Measurements from ENCODE around the gene PRUNE2.

The PRUNE2 gene

DNA sequence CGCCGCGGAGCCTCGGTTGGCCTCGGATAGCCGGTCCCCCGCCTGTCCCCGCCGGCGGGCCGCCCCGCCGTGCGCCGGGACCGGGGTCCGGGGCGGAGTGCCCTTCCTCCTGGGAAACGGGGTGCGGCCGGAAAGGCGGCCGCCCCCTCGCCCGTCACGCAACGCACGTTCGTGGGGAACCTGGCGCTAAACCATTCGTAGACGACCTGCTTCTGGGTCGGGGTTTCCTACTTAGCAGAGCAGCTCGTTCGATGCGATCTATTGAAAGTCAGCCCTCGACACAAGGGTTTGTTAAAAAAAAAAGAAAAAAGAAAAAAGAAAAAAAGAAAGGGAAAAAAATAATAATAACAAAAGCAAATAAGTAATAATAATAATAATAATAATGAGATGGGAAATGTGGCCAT, 334.2 kb downstream of the PRUNE2 start:
- no peak for DNase-seq (ENCODE audit: low read depth in 3 of 3)

DNA sequence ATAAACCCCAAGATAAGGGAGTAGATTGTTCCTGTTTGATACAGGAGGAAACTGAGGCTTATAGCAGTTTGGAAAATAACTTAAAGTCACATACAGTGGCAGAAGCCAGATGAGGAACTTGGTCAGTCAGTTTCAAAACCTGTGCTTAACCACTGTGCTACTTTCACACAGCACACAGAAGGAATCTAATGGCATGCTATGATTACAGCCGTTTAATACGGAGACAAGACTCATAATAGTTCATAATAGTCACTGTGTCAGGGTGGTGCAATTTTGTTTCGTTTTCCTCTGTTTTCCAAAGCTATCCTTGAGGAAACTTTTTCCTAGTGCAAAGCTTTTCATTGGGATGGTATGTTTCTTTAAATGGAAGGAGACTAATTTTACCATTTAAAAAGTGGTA, 334.6 kb downstream of the PRUNE2 start:
- no peak for DNase-seq (ENCODE audit: low read depth in 3 of 3)

GRCh38 chr9:76570826-76571225, 335.1 kb downstream of the PRUNE2 start:
- no peak for DNase-seq (ENCODE audit: low read depth in 3 of 3)

DNA sequence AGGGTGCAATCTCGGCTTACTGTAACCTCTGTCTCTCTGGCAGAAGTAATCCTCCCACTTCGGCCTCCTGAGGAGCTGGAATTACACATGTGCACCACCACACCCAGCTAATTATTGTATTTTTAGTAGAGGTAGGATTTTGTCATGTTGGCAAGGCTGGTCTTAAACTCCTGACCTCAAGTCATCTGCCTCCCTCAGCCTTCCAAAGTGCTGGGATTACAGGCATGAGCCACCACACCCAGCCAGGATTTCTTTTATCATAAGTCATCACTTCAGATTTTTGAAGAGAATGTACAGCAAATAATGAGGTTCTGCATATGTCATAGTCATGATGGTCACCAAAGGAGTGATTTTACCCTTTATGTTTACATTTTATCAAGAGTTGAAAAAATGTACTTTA, 338.8 kb downstream of the PRUNE2 start:
- DNase-seq (ENCODE audit: low read depth in 3 of 3), result no peak

DNA sequence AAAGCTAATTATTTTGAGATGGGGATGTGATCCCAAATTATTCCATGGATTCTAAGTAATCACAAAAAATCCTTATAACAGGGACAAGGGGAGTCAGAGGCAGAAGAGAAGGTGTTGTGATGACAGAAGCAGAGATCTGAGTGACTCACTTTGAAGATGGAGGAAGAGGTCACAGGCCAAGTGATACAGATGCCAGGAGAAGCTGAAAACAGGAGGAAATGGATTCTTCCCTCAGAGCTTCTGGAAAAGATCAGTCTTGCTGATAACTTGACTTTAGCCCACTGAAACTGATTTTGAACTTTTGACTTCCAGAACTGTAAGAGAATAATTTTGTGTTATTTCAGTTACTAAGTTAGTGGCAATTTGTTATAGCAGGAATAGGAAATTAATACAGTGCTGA, 341.6 kb downstream of the PRUNE2 start:
- DNase-seq (ENCODE audit: low read depth in 3 of 3), result no peak

- DNase-seq (ENCODE audit: low read depth in 3 of 3), result no peak
These were observed 343.4 kb downstream of the PRUNE2 start for GRCh38 chr9:76562511-76562911.

DNA sequence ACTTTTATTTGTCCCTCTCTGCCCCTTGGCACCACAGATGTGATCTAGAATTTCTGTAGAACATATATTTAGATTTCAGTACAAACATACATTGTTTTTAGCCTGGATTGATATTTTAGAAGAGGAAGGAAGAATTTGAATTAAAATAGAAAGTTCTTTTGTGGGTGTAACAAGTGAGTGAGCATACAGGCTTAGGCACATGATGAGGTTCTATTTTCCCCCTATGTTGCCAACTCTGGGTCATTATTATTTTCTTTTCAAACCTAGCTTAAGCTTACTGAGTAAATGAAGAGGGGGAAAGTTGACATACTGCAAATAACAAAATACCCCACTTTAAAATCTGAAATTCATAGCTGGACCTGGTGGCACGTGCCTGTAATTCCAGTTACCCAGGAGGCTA, 344.0 kb downstream of the PRUNE2 start:
- DNase-seq (ENCODE audit: low read depth in 3 of 3), result no peak
